ENCODE results near the gene DDX51.

Gene DDX51

GRCh38 chr12:132109741-132110140 lies 34.4 kb downstream of the DDX51 start:
- Histone ChIP-seq H3K4me1 (ENCODE audit: insufficient read depth, low read length, poor library complexity, severe bottlenecking) (no peaks in the 10 kb centered on the region), H4K20me1 (ENCODE audit: insufficient read depth, low read length, poor library complexity, severe bottlenecking) (no peaks in the 10 kb centered on the region), H2AFZ (ENCODE audit: low read length) (no peak overlapping the region), H3K9me3 (ENCODE audit: insufficient read depth, low read depth, low read length) (no peaks in the 10 kb centered on the region), H3K9ac (ENCODE audit: low read depth, low read length, poor library complexity, severe bottlenecking) (no peak overlapping the region), H3F3A (ENCODE audit: low read depth) (no peaks in the 10 kb centered on the region), H3K4me2 (ENCODE audit: low read depth, low read length, poor library complexity, severe bottlenecking) (no peak overlapping the region), H3K9me2 (replicated peaks; ENCODE audit: low read depth, low read length) (no peaks in the 10 kb centered on the region), H3K27me3 (ENCODE audit: insufficient read depth, low read length, poor library complexity, severe bottlenecking) (no peaks in the 10 kb centered on the region), H3K79me2 (ENCODE audit: insufficient read depth, low read length) (no peaks in the 10 kb centered on the region), H3K4me3 (ENCODE audit: low read length, poor library complexity, severe bottlenecking) (no peak overlapping the region), H3K36me3 (ENCODE audit: insufficient read depth, low read length) (peaks cover 41% of the 10 kb centered on the region; the same call in 1 of the 2 replicates)
- TF ChIP-seq CTCF (conservative IDR thresholded peaks at IDR 0.05; ENCODE audit: low read length) (no peak), EZH2phosphoT487 (IDR thresholded peaks at IDR 0.05; ENCODE audit: borderline replicate concordance) (no peak)

GRCh38 chr12:132108211-132108832 lies 35.8 kb downstream of the DDX51 start:
- Histone ChIP-seq H3K9ac (ENCODE audit: low read depth, low read length, poor library complexity, severe bottlenecking) (no peak overlapping the region), H4K20me1 (ENCODE audit: insufficient read depth, low read length, poor library complexity, severe bottlenecking) (no peaks in the 10 kb centered on the region), H3F3A (ENCODE audit: low read depth) (no peaks in the 10 kb centered on the region), H3K9me2 (replicated peaks; ENCODE audit: low read depth, low read length) (no peaks in the 10 kb centered on the region), H3K27me3 (ENCODE audit: insufficient read depth, low read length, poor library complexity, severe bottlenecking) (no peaks in the 10 kb centered on the region), H3K9me3 (ENCODE audit: insufficient read depth, low read depth, low read length) (no peaks in the 10 kb centered on the region), H3K4me2 (ENCODE audit: low read depth, low read length, poor library complexity, severe bottlenecking) (no peak overlapping the region), H2AFZ (ENCODE audit: low read length) (no peak overlapping the region), H3K4me3 (ENCODE audit: low read length, poor library complexity, severe bottlenecking) (no peak overlapping the region), H3K4me1 (ENCODE audit: insufficient read depth, low read length, poor library complexity, severe bottlenecking) (no peaks in the 10 kb centered on the region), H3K36me3 (ENCODE audit: insufficient read depth, low read length) (peaks cover 35% of the 10 kb centered on the region; the same call in 1 of the 2 replicates), H3K79me2 (ENCODE audit: insufficient read depth, low read length) (no peaks in the 10 kb centered on the region)
- TF ChIP-seq CTCF (conservative IDR thresholded peaks at IDR 0.05; ENCODE audit: low read length) (no peak), EZH2phosphoT487 (IDR thresholded peaks at IDR 0.05; ENCODE audit: borderline replicate concordance) (no peak)

GRCh38 chr12:132106921-132107320 lies 37.2 kb downstream of the DDX51 start:
- no peaks in the 10 kb centered on the region for H3F3A ChIP-seq (ENCODE audit: low read depth)
- H3K9ac ChIP-seq (ENCODE audit: low read depth, low read length, poor library complexity, severe bottlenecking), result no peak overlapping the region
- no peaks in the 10 kb centered on the region for H3K9me2 ChIP-seq (replicated peaks; ENCODE audit: low read depth, low read length)
- H4K20me1 ChIP-seq (ENCODE audit: insufficient read depth, low read length, poor library complexity, severe bottlenecking), result no peaks in the 10 kb centered on the region
- H3K79me2 ChIP-seq (ENCODE audit: insufficient read depth, low read length), result no peaks in the 10 kb centered on the region
- H3K27me3 ChIP-seq (ENCODE audit: insufficient read depth, low read length, poor library complexity, severe bottlenecking), result no peaks in the 10 kb centered on the region
- peaks cover 35% of the 10 kb centered on the region; the same call in 1 of the 2 replicates for H3K36me3 ChIP-seq (ENCODE audit: insufficient read depth, low read length)
- H3K9me3 ChIP-seq (ENCODE audit: insufficient read depth, low read depth, low read length), result no peaks in the 10 kb centered on the region
- H3K4me1 ChIP-seq (ENCODE audit: insufficient read depth, low read length, poor library complexity, severe bottlenecking), result no peaks in the 10 kb centered on the region
- no peak overlapping the region for H2AFZ ChIP-seq (ENCODE audit: low read length)
- no peak overlapping the region for H3K4me3 ChIP-seq (ENCODE audit: low read length, poor library complexity, severe bottlenecking)
- TF ChIP-seq EZH2phosphoT487 (IDR thresholded peaks at IDR 0.05; ENCODE audit: borderline replicate concordance) (no peak), CTCF (conservative IDR thresholded peaks at IDR 0.05; ENCODE audit: low read length) (no peak)
- no peak overlapping the region for H3K4me2 ChIP-seq (ENCODE audit: low read depth, low read length, poor library complexity, severe bottlenecking)
